GM18858 (cell line): ENCODE data around the gene SETMAR.
"Not testable (repeated sequence)": the region's sequence is repeated elsewhere in the genome, so short reads cannot be mapped to it uniquely, and the experiment has no call there.

Experiments used
- ATAC-seq: cut with Tn5 transposase; IDR thresholded peaks from one replicate; pipeline ENCODE4 v1.9.1; 2021; ENCODE audit not compliant: unreplicated experiment

Gene SETMAR

GRCh38 chr3:4303187-4304123 is at the start of gene SETMAR:
Gene SETMAR, plus strand, starts transcription at chr3:4303369. Its CDS starts 2 bp downstream, at chr3:4303371.
- ATAC-seq = peak; percentile 93

GRCh38 chr3:4261406-4261805 is 41.8 kb upstream of the SETMAR start:
- ATAC-seq = no peak

- ATAC-seq = no peak
Measured at GRCh38 chr3:4264040-4264439, 39.1 kb upstream of the SETMAR start.

GRCh38 chr3:4270720-4271119 is 32.4 kb upstream of the SETMAR start:
- peak; percentile 71 for ATAC-seq

- ATAC-seq = no peak
Measured at GRCh38 chr3:4271834-4272233, 31.3 kb upstream of the SETMAR start.

- ATAC-seq = no peak
Measured at GRCh38 chr3:4279516-4280105, 23.6 kb upstream of the SETMAR start.

- no peak for ATAC-seq
Measured at GRCh38 chr3:4281991-4282390, 21.2 kb upstream of the SETMAR start.

GRCh38 chr3:4284865-4285264 is 18.3 kb upstream of the SETMAR start:
- ATAC-seq = no peak

- ATAC-seq = no peak
Measured at GRCh38 chr3:4289044-4289443, 14.1 kb upstream of the SETMAR start.

- ATAC-seq = peak; percentile 67
Measured at GRCh38 chr3:4290272-4290893, 12.8 kb upstream of the SETMAR start.

- ATAC-seq = no peak
Measured at GRCh38 chr3:4292301-4292700, 10.9 kb upstream of the SETMAR start.

- ATAC-seq = no peak
Measured at GRCh38 chr3:4294616-4295327, 8.4 kb upstream of the SETMAR start.

- ATAC-seq = not testable (repeated sequence)
Measured at GRCh38 chr3:4296454-4296853, 6.7 kb upstream of the SETMAR start.

- ATAC-seq = no peak
Measured at GRCh38 chr3:4297486-4297885, 5.7 kb upstream of the SETMAR start.

GRCh38 chr3:4302747-4303146 is 422 bp upstream of the SETMAR start:
- ATAC-seq = no peak

GRCh38 chr3:4305210-4305609 is 2.0 kb downstream of the SETMAR start:
- ATAC-seq = not testable (repeated sequence)

GRCh38 chr3:4306091-4306490 is 2.9 kb downstream of the SETMAR start:
- no peak for ATAC-seq

- ATAC-seq = no peak
Measured at GRCh38 chr3:4306860-4307259, 3.7 kb downstream of the SETMAR start.

GRCh38 chr3:4309491-4310128 is 6.4 kb downstream of the SETMAR start:
- no peak for ATAC-seq

- ATAC-seq = no peak
Measured at GRCh38 chr3:4310971-4311370, 7.8 kb downstream of the SETMAR start.

- ATAC-seq = no peak
Measured at GRCh38 chr3:4311496-4311895, 8.3 kb downstream of the SETMAR start.
